Stimulated activated naive CD8-positive, alpha-beta T cell treated with anti-CD3 and anti-CD28 coated beads, Interleukin-15, Interleukin-2, amounts not matched to agents 100 U/mL and 50 U/mL, for 24 hours (primary cell): ENCODE data around the gene BDNF.

Source experiments
- ATAC-seq: fragments of 150-1000 bp; cut with Tn5 transposase; one replicate; pipeline ENCODE4 v1.10.0; 2021
- DNase-seq: peaks from one replicate; pipeline ENCODE4 v3.0.0; 2021

BDNF gene

GRCh38 chr11:27705873-27706820 is 5.9 kb upstream of the BDNF start:
- ATAC-seq: no peak
- no peak for DNase-seq

GRCh38 chr11:27703481-27703880 is 3.2 kb upstream of the BDNF start:
- ATAC-seq: no peak
- no peak for DNase-seq

- no peak for DNase-seq
- ATAC-seq: no peak
Measured at GRCh38 chr11:27702811-27703210, 2.6 kb upstream of the BDNF start.

- no peak for DNase-seq
- ATAC-seq: no peak
Measured at GRCh38 chr11:27701355-27702105, 1.3 kb upstream of the BDNF start.

- no peak for ATAC-seq
- DNase-seq: no peak
Measured at GRCh38 chr11:27699926-27700350, 317 bp downstream of the BDNF start.

- DNase-seq: no peak
- no peak for ATAC-seq
Measured at GRCh38 chr11:27699242-27699925, 871 bp downstream of the BDNF start.

GRCh38 chr11:27698872-27699241 is 1.4 kb downstream of the BDNF start:
- ATAC-seq (peak; percentile 71), DNase-seq (peak; percentile 83)

- DNase-seq: no peak
- no peak for ATAC-seq
Measured at GRCh38 chr11:27697679-27698275, 2.5 kb downstream of the BDNF start.

- ATAC-seq: no peak
- DNase-seq: no peak
Measured at GRCh38 chr11:27696961-27697360, 3.3 kb downstream of the BDNF start.

- ATAC-seq (no peak), DNase-seq (no peak)
Measured at GRCh38 chr11:27696115-27696514, 4.1 kb downstream of the BDNF start.

GRCh38 chr11:27694992-27695391 is 5.3 kb downstream of the BDNF start:
- no peak for ATAC-seq
- DNase-seq: no peak

- DNase-seq (no peak), ATAC-seq (no peak)
Measured at GRCh38 chr11:27693398-27693797, 6.9 kb downstream of the BDNF start.

- ATAC-seq (no peak), DNase-seq (no peak)
Measured at GRCh38 chr11:27692781-27693180, 7.5 kb downstream of the BDNF start.

- ATAC-seq (no peak), DNase-seq (no peak)
Measured at GRCh38 chr11:27688076-27688475, 12.2 kb downstream of the BDNF start.

- no peak for ATAC-seq
- DNase-seq: no peak
Measured at GRCh38 chr11:27681664-27682063, 18.6 kb downstream of the BDNF start.

GRCh38 chr11:27679136-27680015 is 20.9 kb downstream of the BDNF start:
- DNase-seq (no peak), ATAC-seq (no peak)

GRCh38 chr11:27678242-27678641 is 22.0 kb downstream of the BDNF start:
- ATAC-seq (no peak), DNase-seq (no peak)

GRCh38 chr11:27677108-27677507 is 23.1 kb downstream of the BDNF start:
- DNase-seq (no peak), ATAC-seq (no peak)

GRCh38 chr11:27673979-27674663 is 26.1 kb downstream of the BDNF start:
- no peak for DNase-seq
- no peak for ATAC-seq

- ATAC-seq (no peak), DNase-seq (no peak)
Measured at GRCh38 chr11:27672836-27673464, 27.3 kb downstream of the BDNF start.
